ENCODE measurements around the gene CDH26. TPM values are rescaled to one million over a fixed set of nuclear protein-coding genes. Genes with fewer than 3 reads are reported as not detected.

CDH26 gene
- total and polyA plus RNA-seq, 10 of the 15 experiments (the other 5 are each of a cell fraction or from before 2014, with no cell fraction given), result 0.03 to 0.19 (median 0.08) TPM; not detected in 4

DNA sequence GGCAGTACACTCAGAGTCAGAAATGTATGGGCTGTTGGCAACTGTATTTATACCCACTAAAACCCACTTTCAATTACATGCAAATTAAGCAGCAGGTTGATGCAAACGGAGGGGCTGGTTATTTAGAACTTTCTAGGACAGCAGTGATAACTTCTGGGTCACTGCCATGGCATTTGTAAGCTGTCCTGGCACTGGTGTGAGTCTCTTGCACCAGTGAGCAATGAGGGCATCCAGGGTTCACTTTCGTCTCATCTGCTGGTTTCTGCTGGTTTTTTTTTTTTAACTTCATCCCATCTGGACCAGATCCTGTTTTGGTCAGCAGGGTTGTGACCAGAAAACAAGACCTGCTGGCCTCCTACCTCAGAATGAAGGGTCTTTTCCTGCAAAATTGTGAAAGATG is 49.2 kb downstream of the CDH26 start (continued):
- TF ChIP-seq, protein P1, sequence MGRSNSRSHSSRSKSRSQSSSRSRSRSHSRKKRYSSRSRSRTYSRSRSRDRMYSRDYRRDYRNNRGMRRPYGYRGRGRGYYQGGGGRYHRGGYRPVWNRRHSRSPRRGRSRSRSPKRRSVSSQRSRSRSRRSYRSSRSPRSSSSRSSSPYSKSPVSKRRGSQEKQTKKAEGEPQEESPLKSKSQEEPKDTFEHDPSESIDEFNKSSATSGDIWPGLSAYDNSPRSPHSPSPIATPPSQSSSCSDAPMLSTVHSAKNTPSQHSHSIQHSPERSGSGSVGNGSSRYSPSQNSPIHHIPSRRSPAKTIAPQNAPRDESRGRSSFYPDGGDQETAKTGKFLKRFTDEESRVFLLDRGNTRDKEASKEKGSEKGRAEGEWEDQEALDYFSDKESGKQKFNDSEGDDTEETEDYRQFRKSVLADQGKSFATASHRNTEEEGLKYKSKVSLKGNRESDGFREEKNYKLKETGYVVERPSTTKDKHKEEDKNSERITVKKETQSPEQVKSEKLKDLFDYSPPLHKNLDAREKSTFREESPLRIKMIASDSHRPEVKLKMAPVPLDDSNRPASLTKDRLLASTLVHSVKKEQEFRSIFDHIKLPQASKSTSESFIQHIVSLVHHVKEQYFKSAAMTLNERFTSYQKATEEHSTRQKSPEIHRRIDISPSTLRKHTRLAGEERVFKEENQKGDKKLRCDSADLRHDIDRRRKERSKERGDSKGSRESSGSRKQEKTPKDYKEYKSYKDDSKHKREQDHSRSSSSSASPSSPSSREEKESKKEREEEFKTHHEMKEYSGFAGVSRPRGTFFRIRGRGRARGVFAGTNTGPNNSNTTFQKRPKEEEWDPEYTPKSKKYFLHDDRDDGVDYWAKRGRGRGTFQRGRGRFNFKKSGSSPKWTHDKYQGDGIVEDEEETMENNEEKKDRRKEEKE (IDR thresholded peaks at IDR 0.05), result no peak
- TF ChIP-seq RAD21 (IDR thresholded peaks at IDR 0.05; ENCODE audit: insufficient read depth, low read depth, low read length) (no peak), MTA3 (IDR thresholded peaks at IDR 0.05; ENCODE audit: borderline replicate concordance, low read length) (no peak)
- TF ChIP-seq, protein P2, sequence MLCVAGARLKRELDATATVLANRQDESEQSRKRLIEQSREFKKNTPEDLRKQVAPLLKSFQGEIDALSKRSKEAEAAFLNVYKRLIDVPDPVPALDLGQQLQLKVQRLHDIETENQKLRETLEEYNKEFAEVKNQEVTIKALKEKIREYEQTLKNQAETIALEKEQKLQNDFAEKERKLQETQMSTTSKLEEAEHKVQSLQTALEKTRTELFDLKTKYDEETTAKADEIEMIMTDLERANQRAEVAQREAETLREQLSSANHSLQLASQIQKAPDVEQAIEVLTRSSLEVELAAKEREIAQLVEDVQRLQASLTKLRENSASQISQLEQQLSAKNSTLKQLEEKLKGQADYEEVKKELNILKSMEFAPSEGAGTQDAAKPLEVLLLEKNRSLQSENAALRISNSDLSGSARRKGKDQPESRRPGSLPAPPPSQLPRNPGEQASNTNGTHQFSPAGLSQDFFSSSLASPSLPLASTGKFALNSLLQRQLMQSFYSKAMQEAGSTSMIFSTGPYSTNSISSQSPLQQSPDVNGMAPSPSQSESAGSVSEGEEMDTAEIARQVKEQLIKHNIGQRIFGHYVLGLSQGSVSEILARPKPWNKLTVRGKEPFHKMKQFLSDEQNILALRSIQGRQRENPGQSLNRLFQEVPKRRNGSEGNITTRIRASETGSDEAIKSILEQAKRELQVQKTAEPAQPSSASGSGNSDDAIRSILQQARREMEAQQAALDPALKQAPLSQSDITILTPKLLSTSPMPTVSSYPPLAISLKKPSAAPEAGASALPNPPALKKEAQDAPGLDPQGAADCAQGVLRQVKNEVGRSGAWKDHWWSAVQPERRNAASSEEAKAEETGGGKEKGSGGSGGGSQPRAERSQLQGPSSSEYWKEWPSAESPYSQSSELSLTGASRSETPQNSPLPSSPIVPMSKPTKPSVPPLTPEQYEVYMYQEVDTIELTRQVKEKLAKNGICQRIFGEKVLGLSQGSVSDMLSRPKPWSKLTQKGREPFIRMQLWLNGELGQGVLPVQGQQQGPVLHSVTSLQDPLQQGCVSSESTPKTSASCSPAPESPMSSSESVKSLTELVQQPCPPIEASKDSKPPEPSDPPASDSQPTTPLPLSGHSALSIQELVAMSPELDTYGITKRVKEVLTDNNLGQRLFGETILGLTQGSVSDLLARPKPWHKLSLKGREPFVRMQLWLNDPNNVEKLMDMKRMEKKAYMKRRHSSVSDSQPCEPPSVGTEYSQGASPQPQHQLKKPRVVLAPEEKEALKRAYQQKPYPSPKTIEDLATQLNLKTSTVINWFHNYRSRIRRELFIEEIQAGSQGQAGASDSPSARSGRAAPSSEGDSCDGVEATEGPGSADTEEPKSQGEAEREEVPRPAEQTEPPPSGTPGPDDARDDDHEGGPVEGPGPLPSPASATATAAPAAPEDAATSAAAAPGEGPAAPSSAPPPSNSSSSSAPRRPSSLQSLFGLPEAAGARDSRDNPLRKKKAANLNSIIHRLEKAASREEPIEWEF (IDR thresholded peaks at IDR 0.05; ENCODE audit: insufficient replicate concordance, low read depth, low read length), result no peak
